HCT116 (cell line): Measurements from ENCODE around the gene FXYD6. TPM values are rescaled to one million over a fixed set of nuclear protein-coding genes. Genes with fewer than 3 reads are reported as not detected.

ENCODE experiments used
- ATAC-seq: fragments of 200-7000 bp; cut with Tn5 transposase; 2 replicates; pipeline ENCODE4 v1.9.1; 2020; ENCODE audit warnings: mild to moderate bottlenecking, moderate library complexity
- BruUV-seq: library from RNA; stranded (reverse); fragments of 400-500 nt; replicated peaks from 2 replicates; lab custom pipeline; 2021; lab: Mats Ljungman, UMichigan
- CTCF ChIA-PET: fragments of 300-600 bp; sonication (Branson Sonifier 250); formaldehyde crosslinking; loops from one replicate; lab custom pipeline; 2021; ENCODE audit warnings: antibody characterized with exemption; lab: Charles Lee
- POLR2A ChIA-PET: fragments of 300-600, 350-600 bp; sonication (Branson Sonifier 250); formaldehyde crosslinking; loops from one replicate; lab custom pipeline; 2021; ENCODE audit warnings: antibody characterized with exemption; lab: Charles Lee
- RAD21 ChIA-PET, 2 experiments: fragments of 300-600 bp; sonication (Branson Sonifier 250); formaldehyde crosslinking; loops; one replicate each; lab custom pipeline; 2023; ENCODE audit warnings: low total read pairs in 2 of 2; ENCODE audit not compliant: uncharacterized antibody in 2 of 2, unreplicated experiment in 2 of 2, low non-redundant PET in 1 of 2; lab: Charles Lee
- DNase-seq: peaks from one replicate; pipeline ENCODE4 v3.0.0-alpha.2; 2010; ENCODE audit warnings: low read depth, low spot score
- H2AFZ ChIP-seq: fragments of 200-600 bp; shearing (Covaris generic), sonication (generic); 2 replicates; pipeline ENCODE4 v1.6.1; 2017; ENCODE audit warnings: low read depth, mixed run types, mixed read lengths, antibody characterized with exemption, low read length; ENCODE audit not compliant: poor library complexity, severe bottlenecking
- H3K27ac ChIP-seq: 2 replicates; pipeline ENCODE4 v1.5.1; 2012; ENCODE audit warnings: low read depth, low read length
- H3K27me3 ChIP-seq: fragments of 200-600 bp; sonication (generic); 2 replicates; pipeline ENCODE4 v1.6.1; 2016; ENCODE audit warnings: mixed run types, low read length, mixed read lengths; ENCODE audit not compliant: insufficient read depth
- H3K36me3 ChIP-seq, 2 experiments: fragments of 200-500 bp in 1 of 2; fragments of 200-600 bp in 1 of 2; sonication (Bioruptor generic) in 1 of 2; sonication (generic) in 1 of 2; 2 replicates each; pipeline versions ENCODE4 v1.5.1 to v1.6.1; 2014 to 2016; ENCODE audit warnings: low read length in 2 of 2, inconsistent platforms in 1 of 2, mixed read lengths in 1 of 2, mixed run types in 1 of 2; ENCODE audit not compliant: insufficient read depth in 2 of 2, control insufficient read depth in 1 of 2
- H3K4me1 ChIP-seq, 2 experiments: fragments of 200-600 bp in 1 of 2; sonication (generic) in 1 of 2; 2 replicates each; pipeline versions ENCODE4 v1.5.1 to v1.6.1; 2012 to 2017; ENCODE audit warnings: low read length in 2 of 2, inconsistent platforms in 1 of 2, mild to moderate bottlenecking in 1 of 2, mixed read lengths in 1 of 2, mixed run types in 1 of 2, moderate library complexity in 1 of 2; ENCODE audit not compliant: insufficient read depth in 2 of 2, control insufficient read depth in 1 of 2
- H3K4me2 ChIP-seq: fragments of 200-600 bp; sonication (generic); 2 replicates; pipeline ENCODE4 v1.6.1; 2017; ENCODE audit warnings: mixed run types, low read length, mixed read lengths
- H3K4me3 ChIP-seq, 2 experiments: fragments of 200-600 bp in 1 of 2; sonication (generic) in 1 of 2; replicated peaks in 1 of 2; 2 replicates each; pipeline ENCODE4 v1.5.1; 2011 to 2016; ENCODE audit warnings: low read length in 2 of 2, control low read depth in 1 of 2, low read depth in 1 of 2, mild to moderate bottlenecking in 1 of 2, mixed read lengths in 1 of 2, mixed run types in 1 of 2
- H3K79me2 ChIP-seq: fragments of 200-600 bp; sonication (generic); 2 replicates; pipeline ENCODE4 v1.6.1; 2017; ENCODE audit warnings: mild to moderate bottlenecking, mixed run types, low read length, moderate library complexity, mixed read lengths; ENCODE audit not compliant: insufficient read depth
- H3K9ac ChIP-seq: fragments of 200-600 bp; sonication (generic); 2 replicates; pipeline ENCODE4 v1.6.1; 2016; ENCODE audit warnings: low read length, mixed read lengths
- H3K9me2 ChIP-seq: fragments of 200-600 bp; sonication (generic), shearing (Covaris generic); 2 replicates; pipeline ENCODE4 v1.6.1; 2017; ENCODE audit warnings: mixed run types, mild to moderate bottlenecking, moderate library complexity; ENCODE audit not compliant: insufficient read depth
- H3K9me3 ChIP-seq, 2 experiments: fragments of 200-500 bp in 1 of 2; fragments of 200-600 bp in 1 of 2; sonication (Bioruptor generic) in 1 of 2; sonication (generic) in 1 of 2; 2 replicates each; pipeline ENCODE4 v1.6.1; 2014 to 2017; ENCODE audit warnings: low read length in 2 of 2, mixed read lengths in 2 of 2, inconsistent platforms in 1 of 2, low read depth in 1 of 2, mild to moderate bottlenecking in 1 of 2, mixed run types in 1 of 2, moderate library complexity in 1 of 2; ENCODE audit not compliant: control insufficient read depth in 1 of 2, insufficient read depth in 1 of 2
- H4K20me1 ChIP-seq: fragments of 200-600 bp; sonication (generic), shearing (Covaris generic); 2 replicates; pipeline ENCODE4 v1.6.1; 2017; ENCODE audit warnings: mixed run types, mild to moderate bottlenecking, moderate library complexity; ENCODE audit not compliant: insufficient read depth
- CBX3 ChIP-seq: IDR thresholded peaks from 2 replicates; pipeline ENCODE4 v1.6.1; 2012; ENCODE audit warnings: low read depth
- CEBPB ChIP-seq: IDR thresholded peaks from 2 replicates; pipeline ENCODE4 v1.6.1; 2012; ENCODE audit warnings: low read depth
- ELF1 ChIP-seq: IDR thresholded peaks from 2 replicates; pipeline ENCODE4 v1.6.1; 2012; ENCODE audit warnings: low read depth, borderline replicate concordance
- EZH2 ChIP-seq: fragments of 200-600 bp; sonication (generic); IDR thresholded peaks from 2 replicates; pipeline ENCODE4 v1.6.1; 2017; ENCODE audit warnings: antibody characterized with exemption, mixed run types
- EZH2phosphoT487 ChIP-seq: fragments of 200-600 bp; IDR thresholded peaks from 2 replicates; pipeline ENCODE4 v1.6.1; 2018; ENCODE audit warnings: antibody characterized with exemption, borderline replicate concordance
- JUND ChIP-seq: IDR thresholded peaks from 2 replicates; pipeline ENCODE4 v1.6.1; 2012
- POLR2A ChIP-seq: IDR thresholded peaks from 2 replicates; pipeline ENCODE4 v1.7.0; 2011; ENCODE audit warnings: borderline replicate concordance; ENCODE audit not compliant: insufficient read depth, insufficient read length; ENCODE audit errors: extremely low read depth
- SP1 ChIP-seq: IDR thresholded peaks from 2 replicates; pipeline ENCODE4 v1.6.1; 2012; ENCODE audit warnings: low read depth
- TCF7L2 ChIP-seq: IDR thresholded peaks from 2 replicates; pipeline ENCODE4 v1.7.0; 2011; ENCODE audit warnings: borderline replicate concordance, inconsistent platforms; ENCODE audit not compliant: insufficient read depth, insufficient read length; ENCODE audit errors: extremely low read depth
- ZNF274 ChIP-seq: fragments of 200-500 bp; sonication (Bioruptor generic); IDR thresholded peaks from 2 replicates; pipeline ENCODE4 v1.6.1; 2014; ENCODE audit warnings: mild to moderate bottlenecking, low read depth, low read length, inconsistent platforms
- intact Hi-C: fragments of 100-400 bp; cut with micrococcal nuclease; formaldehyde crosslinking; loops from 2 replicates; pipeline ENCODE4 v1.10.0; 2022
- total RNA-seq: library from RNA; stranded (reverse); gene quantifications from one replicate; pipeline ENCODE4 v1.2.1, GENCODE V29; 2021; ENCODE audit not compliant: unreplicated experiment
- TF ChIP-seq, protein P1 (sequence below): IDR thresholded peaks from 2 replicates; pipeline ENCODE4 v1.6.1; 2012; ENCODE audit warnings: low read depth
- TF ChIP-seq, protein P2 (sequence below), 3 experiments: fragments of 200-600 bp in 1 of 3; sonication (generic) in 1 of 3; IDR thresholded peaks in 2 of 3; conservative IDR thresholded peaks in 1 of 3; 2 replicates each; pipeline ENCODE4 v1.5.1; 2012 to 2017; ENCODE audit warnings: low read depth in 2 of 3, low read length in 2 of 3, antibody characterized with exemption in 1 of 3, borderline replicate concordance in 1 of 3, control low read depth in 1 of 3, mild to moderate bottlenecking in 1 of 3, mixed read lengths in 1 of 3, mixed run types in 1 of 3, moderate library complexity in 1 of 3; ENCODE audit not compliant: insufficient read depth in 1 of 3
- TF ChIP-seq, protein P3 (sequence below): IDR thresholded peaks from 2 replicates; pipeline ENCODE4 v1.6.1; 2012

The FXYD6 gene
- total RNA-seq, 1 experiment from 2014 or later: 2.5 TPM

DNA sequence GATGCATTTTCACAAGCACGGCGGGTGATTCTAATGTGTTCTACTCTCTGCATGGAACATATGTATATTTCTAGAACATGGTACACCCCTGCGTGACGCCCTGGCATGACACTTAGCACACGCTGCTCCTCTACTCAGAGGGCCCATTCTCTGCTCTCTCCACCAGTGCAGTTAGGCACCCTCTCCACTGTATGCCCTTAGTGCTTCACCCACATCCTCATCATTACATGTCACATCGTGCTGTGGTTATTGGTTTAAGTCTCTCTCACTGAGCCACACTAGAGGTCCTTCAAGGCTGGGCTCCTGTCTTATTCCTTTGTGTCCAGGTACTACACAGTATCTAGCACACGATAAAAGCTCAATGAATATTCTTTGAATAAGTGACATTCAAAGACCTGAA, 36.0 kb upstream of the FXYD6 start:
- no peaks in the 10 kb centered on the region for H3K27me3 ChIP-seq
- ChIA-PET POLR2A (no interaction called here), CTCF (no interaction called here), RAD21 (no interaction called here)
- H3K9ac ChIP-seq: no peak overlapping the region
- DNase-seq (no peak), ATAC-seq (no peak)
- no peak overlapping the region for H3K4me3 ChIP-seq
- H3K4me2 ChIP-seq: no peak overlapping the region
- H3K9me3 ChIP-seq: no peaks in the 10 kb centered on the region
- TF ChIP-seq POLR2A (no peak), CEBPB (no peak)
- BruUV-seq: no TSS peak
- H3K9me2 ChIP-seq: no peaks in the 10 kb centered on the region
- no peaks in the 10 kb centered on the region for H4K20me1 ChIP-seq
- no peak overlapping the region for H2AFZ ChIP-seq
- H3K36me3 ChIP-seq: no peaks in the 10 kb centered on the region
- intact Hi-C loops: no loop called here
- no peak overlapping the region for H3K27ac ChIP-seq
- H3K4me1 ChIP-seq: peaks cover 9 to 23% of the 10 kb centered on the region in 2 experiments
- no peaks in the 10 kb centered on the region for H3K79me2 ChIP-seq

DNA sequence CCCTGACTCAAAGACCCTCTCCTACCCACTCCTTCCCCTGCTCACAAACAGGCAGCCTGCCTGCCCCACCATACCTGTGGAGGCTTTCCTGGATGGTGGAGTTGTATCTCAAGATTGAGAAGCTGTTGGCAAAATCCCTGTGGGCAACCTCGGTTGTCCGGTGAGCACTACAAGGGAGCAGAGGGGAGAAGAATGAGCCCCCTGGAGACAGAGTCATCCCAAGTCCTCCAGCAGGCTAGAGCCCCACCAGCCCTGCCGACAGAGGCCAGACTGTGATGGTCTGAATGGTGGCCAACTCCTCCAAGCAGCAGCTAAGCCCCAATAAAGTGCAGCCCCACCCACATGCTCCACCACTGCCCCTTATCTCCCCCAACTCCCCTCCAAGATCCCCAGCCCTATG, 35.2 kb upstream of the FXYD6 start:
- Histone ChIP-seq H3K4me3 (no peak overlapping the region), H3K36me3 (no peaks in the 10 kb centered on the region), H3K9me2 (no peaks in the 10 kb centered on the region), H3K9ac (no peak overlapping the region), H3K27ac (no peak overlapping the region), H3K4me1 (peaks cover 9 to 29% of the 10 kb centered on the region in 2 experiments), H2AFZ (no peak overlapping the region), H3K79me2 (no peaks in the 10 kb centered on the region), H3K27me3 (no peaks in the 10 kb centered on the region), H3K4me2 (no peak overlapping the region), H4K20me1 (no peaks in the 10 kb centered on the region), H3K9me3 (no peaks in the 10 kb centered on the region)
- ChIA-PET POLR2A (no interaction called here), RAD21 (no interaction called here), CTCF (no interaction called here)
- ATAC-seq (no peak), DNase-seq (no peak)
- intact Hi-C loops: no loop called here
- TF ChIP-seq CBX3: no peak
- no peak for TF ChIP-seq ZNF274
- no peak for TF ChIP-seq EZH2
- TF ChIP-seq JUND: no peak
- TF ChIP-seq, protein P1, sequence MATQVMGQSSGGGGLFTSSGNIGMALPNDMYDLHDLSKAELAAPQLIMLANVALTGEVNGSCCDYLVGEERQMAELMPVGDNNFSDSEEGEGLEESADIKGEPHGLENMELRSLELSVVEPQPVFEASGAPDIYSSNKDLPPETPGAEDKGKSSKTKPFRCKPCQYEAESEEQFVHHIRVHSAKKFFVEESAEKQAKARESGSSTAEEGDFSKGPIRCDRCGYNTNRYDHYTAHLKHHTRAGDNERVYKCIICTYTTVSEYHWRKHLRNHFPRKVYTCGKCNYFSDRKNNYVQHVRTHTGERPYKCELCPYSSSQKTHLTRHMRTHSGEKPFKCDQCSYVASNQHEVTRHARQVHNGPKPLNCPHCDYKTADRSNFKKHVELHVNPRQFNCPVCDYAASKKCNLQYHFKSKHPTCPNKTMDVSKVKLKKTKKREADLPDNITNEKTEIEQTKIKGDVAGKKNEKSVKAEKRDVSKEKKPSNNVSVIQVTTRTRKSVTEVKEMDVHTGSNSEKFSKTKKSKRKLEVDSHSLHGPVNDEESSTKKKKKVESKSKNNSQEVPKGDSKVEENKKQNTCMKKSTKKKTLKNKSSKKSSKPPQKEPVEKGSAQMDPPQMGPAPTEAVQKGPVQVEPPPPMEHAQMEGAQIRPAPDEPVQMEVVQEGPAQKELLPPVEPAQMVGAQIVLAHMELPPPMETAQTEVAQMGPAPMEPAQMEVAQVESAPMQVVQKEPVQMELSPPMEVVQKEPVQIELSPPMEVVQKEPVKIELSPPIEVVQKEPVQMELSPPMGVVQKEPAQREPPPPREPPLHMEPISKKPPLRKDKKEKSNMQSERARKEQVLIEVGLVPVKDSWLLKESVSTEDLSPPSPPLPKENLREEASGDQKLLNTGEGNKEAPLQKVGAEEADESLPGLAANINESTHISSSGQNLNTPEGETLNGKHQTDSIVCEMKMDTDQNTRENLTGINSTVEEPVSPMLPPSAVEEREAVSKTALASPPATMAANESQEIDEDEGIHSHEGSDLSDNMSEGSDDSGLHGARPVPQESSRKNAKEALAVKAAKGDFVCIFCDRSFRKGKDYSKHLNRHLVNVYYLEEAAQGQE: no peak
- TF ChIP-seq, protein P2, sequence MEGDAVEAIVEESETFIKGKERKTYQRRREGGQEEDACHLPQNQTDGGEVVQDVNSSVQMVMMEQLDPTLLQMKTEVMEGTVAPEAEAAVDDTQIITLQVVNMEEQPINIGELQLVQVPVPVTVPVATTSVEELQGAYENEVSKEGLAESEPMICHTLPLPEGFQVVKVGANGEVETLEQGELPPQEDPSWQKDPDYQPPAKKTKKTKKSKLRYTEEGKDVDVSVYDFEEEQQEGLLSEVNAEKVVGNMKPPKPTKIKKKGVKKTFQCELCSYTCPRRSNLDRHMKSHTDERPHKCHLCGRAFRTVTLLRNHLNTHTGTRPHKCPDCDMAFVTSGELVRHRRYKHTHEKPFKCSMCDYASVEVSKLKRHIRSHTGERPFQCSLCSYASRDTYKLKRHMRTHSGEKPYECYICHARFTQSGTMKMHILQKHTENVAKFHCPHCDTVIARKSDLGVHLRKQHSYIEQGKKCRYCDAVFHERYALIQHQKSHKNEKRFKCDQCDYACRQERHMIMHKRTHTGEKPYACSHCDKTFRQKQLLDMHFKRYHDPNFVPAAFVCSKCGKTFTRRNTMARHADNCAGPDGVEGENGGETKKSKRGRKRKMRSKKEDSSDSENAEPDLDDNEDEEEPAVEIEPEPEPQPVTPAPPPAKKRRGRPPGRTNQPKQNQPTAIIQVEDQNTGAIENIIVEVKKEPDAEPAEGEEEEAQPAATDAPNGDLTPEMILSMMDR (IDR thresholded peaks at IDR 0.05 in 2 of 3, conservative IDR thresholded peaks at IDR 0.05 in 1 of 3; ENCODE audit: borderline replicate concordance in 1 of 3, insufficient read depth in 1 of 3, low read depth in 2 of 3, low read length in 2 of 3): no peak
- no peak for TF ChIP-seq SP1
- TF ChIP-seq, protein P3, sequence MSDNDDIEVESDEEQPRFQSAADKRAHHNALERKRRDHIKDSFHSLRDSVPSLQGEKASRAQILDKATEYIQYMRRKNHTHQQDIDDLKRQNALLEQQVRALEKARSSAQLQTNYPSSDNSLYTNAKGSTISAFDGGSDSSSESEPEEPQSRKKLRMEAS: no peak
- no peak for TF ChIP-seq EZH2phosphoT487
- no peak for TF ChIP-seq ELF1
- TF ChIP-seq TCF7L2: no peak
- BruUV-seq: no TSS peak
